Ovary (tissue), 9 donors: ENCODE results near the gene CDKN2B-AS1. TPM values are rescaled to one million over a fixed set of nuclear protein-coding genes. Genes with fewer than 3 reads are reported as not detected.

Experiments
- DNase-seq, 5 donors: peaks; one replicate each; pipeline ENCODE4 v3.0.0-alpha.2; 2019 to 2020
- H3K27ac ChIP-seq, 2 donors: fragments of 200-600 bp; one replicate each; pipeline versions ENCODE4 v1.5.1 to v1.8.0; 2019 to 2022
- H3K27me3 ChIP-seq: fragments of 200-600 bp; one replicate; pipeline ENCODE4 v1.8.0; 2022
- H3K36me3 ChIP-seq: fragments of 200-600 bp; sonication (generic); one replicate; pipeline ENCODE4 v1.5.1; 2019
- H3K4me1 ChIP-seq: one replicate; pipeline ENCODE4 v1.8.1; 2013; ENCODE audit warnings: mild to moderate bottlenecking, moderate library complexity; ENCODE audit not compliant: insufficient read depth
- H3K4me3 ChIP-seq: fragments of 200-600 bp; sonication (generic); one replicate; pipeline ENCODE4 v1.5.1; 2017
- H3K9me3 ChIP-seq, 2 donors: fragments of 200-600 bp in 1 of 2; sonication (generic) in 1 of 2; one replicate each; pipeline versions ENCODE4 v1.5.1 to v1.8.1; 2013 to 2019; ENCODE audit warnings: mild to moderate bottlenecking in 1 of 2, moderate library complexity in 1 of 2
- CTCF ChIP-seq, 3 donors: fragments of 450-650 bp in 2 of 3; fragments of 200-600 bp in 1 of 3; IDR thresholded peaks; one replicate each; pipeline versions ENCODE4 v1.5.1 to v1.8.0; 2016 to 2022; ENCODE audit warnings: antibody characterized with exemption in 3 of 3, mild to moderate bottlenecking in 1 of 3
- EP300 ChIP-seq: sonication (generic); formaldehyde crosslinking; IDR thresholded peaks from one replicate; pipeline ENCODE4 v1.6.1; 2017; ENCODE audit warnings: antibody characterized with exemption
- POLR2A ChIP-seq: fragments of 450-650 bp; IDR thresholded peaks from one replicate; pipeline ENCODE4 v1.6.1; 2017; ENCODE audit warnings: antibody characterized with exemption, mild to moderate bottlenecking, moderate library complexity
- WGBS, 3 donors: extraction: QIAGEN DNeasy Blood & Tissue Kit in 1 of 3; methylation state at CpG; one replicate each; pipeline versions ENCODE4 v1.1.5 to v1.1.7; 2013 to 2017; 5-methylcytosine and 5-hydroxymethylcytosine counted together
- intact Hi-C, 4 donors: fragments of 100-400 bp; cut with DNase I; formaldehyde crosslinking; loops; one replicate each; pipeline versions ENCODE4 v1.11.0 to v1.15.1; 2022 to 2023
- polyA plus RNA-seq, 2 donors: library from polyadenylated mRNA; stranded (reverse); fragments of 200-250 nt in 1 of 2; fragments of 350-450 nt in 1 of 2; fragmentation: Illumina TruSeq in 1 of 2; extraction: RNeasy Lipid Tissue Mini Kit (QIAGEN cat#74804) in 1 of 2; gene quantifications; one replicate each; pipeline ENCODE4 v1.2.3, GENCODE V29; 2013 to 2014
- total RNA-seq, 7 donors: library from RNA; depleted of rRNA in 2 of 7; stranded (reverse); fragments of >200 nt in 2 of 7; fragmentation: NEBNext Ultra II Directional in 3 of 7; extraction: Animal tissue kit (Norgen Biotek cat#: 25700) in 3 of 7; gene quantifications; one replicate each; pipeline versions ENCODE4 v1.1.0 to v1.2.4, GENCODE V29; 2016 to 2023
- donor health status: DM: no; HTN: no; CAD: no; lungs with moderate emphysema.
- donor health status: DM: no; HTN: no; CAD: no.
- donor health status: Bipolar disorder and iron deficiency.
- donor health status: DM: yes; HTN: yes; CAD: no.
- donor health status: DM: no; HTN: no; CAD: no.
- donor health status: DM: yes; HTN: yes; CAD: no.

The CDKN2B-AS1 gene
- total and polyA plus RNA-seq, 9 donors, result 0.06 to 2.1 (median 0.58) TPM; not detected in 1

GRCh38 chr9:22060831-22061383 lies 66.3 kb downstream of the CDKN2B-AS1 start:
- H3K4me3 ChIP-seq, result no peak overlapping the region
- H3K4me1 ChIP-seq, result no peaks in the 10 kb centered on the region
- 70 to 83% (median 73%) methylated on average over 4 of the region's 4 CpGs for WGBS, 3 donors
- TF ChIP-seq CTCF (IDR thresholded peaks at IDR 0.05) (no peak), EP300 (no peak), POLR2A (no peak)
- H3K27ac ChIP-seq, result no peak overlapping the region
- no peaks in the 10 kb centered on the region for H3K36me3 ChIP-seq
- DNase-seq, result no peak
- intact Hi-C loops, result no loop called here
- H3K9me3 ChIP-seq, result no peaks in the 10 kb centered on the region
- H3K27me3 ChIP-seq, result no peaks in the 10 kb centered on the region

- H3K27me3 ChIP-seq, result no peaks in the 10 kb centered on the region
- H3K36me3 ChIP-seq, result no peaks in the 10 kb centered on the region
- TF ChIP-seq EP300, result no peak
- no peak for TF ChIP-seq CTCF (IDR thresholded peaks at IDR 0.05)
- no peak for TF ChIP-seq POLR2A
- WGBS, 3 donors, result 81 to 83% (median 82%) methylated on average over 2 of the region's 2 CpGs
- no peaks in the 10 kb centered on the region for H3K4me1 ChIP-seq
- H3K9me3 ChIP-seq, result no peaks in the 10 kb centered on the region
- no peak overlapping the region for H3K27ac ChIP-seq
- intact Hi-C loops, result no loop called here
- DNase-seq, result no peak
- no peak overlapping the region for H3K4me3 ChIP-seq
Measured at GRCh38 chr9:22064957-22065356, 70.4 kb downstream of the CDKN2B-AS1 start.

GRCh38 chr9:22065431-22066200 lies 71.0 kb downstream of the CDKN2B-AS1 start:
- Histone ChIP-seq H3K4me1 (no peaks in the 10 kb centered on the region), H3K4me3 (no peak overlapping the region), H3K27ac (no peak overlapping the region), H3K27me3 (no peaks in the 10 kb centered on the region), H3K9me3 (no peaks in the 10 kb centered on the region), H3K36me3 (no peaks in the 10 kb centered on the region)
- TF ChIP-seq POLR2A (no peak), EP300 (no peak), CTCF (IDR thresholded peaks at IDR 0.05) (no peak)
- no peak for DNase-seq
- intact Hi-C loops, result no loop called here
- WGBS, 3 donors, result 72 to 82% (median 74%) methylated on average over 4 of the region's 4 CpGs

- intact Hi-C loops, result no loop called here
- WGBS, 3 donors, result 47 to 72% (median 49%) methylated on average over 4 of the region's 4 CpGs
- TF ChIP-seq CTCF (IDR thresholded peaks at IDR 0.05) (no peak), EP300 (no peak), POLR2A (no peak)
Measured at GRCh38 chr9:22067196-22067595, 72.6 kb downstream of the CDKN2B-AS1 start.

More at GRCh38 chr9:22067196-22067595, 72.6 kb downstream of the CDKN2B-AS1 start:
- Histone ChIP-seq H3K4me3 (no peak overlapping the region), H3K36me3 (no peaks in the 10 kb centered on the region), H3K9me3 (no peaks in the 10 kb centered on the region), H3K27ac (no peak overlapping the region), H3K27me3 (no peaks in the 10 kb centered on the region), H3K4me1 (no peaks in the 10 kb centered on the region)
- no peak for DNase-seq
